GM12872 (cell line): ENCODE results near the gene ATF6B.

Experiments
- CTCF ChIP-seq: IDR thresholded peaks from 3 replicates; pipeline ENCODE4 v1.5.1; 2011; ENCODE audit warnings: low read depth, mild to moderate bottlenecking, low read length, moderate library complexity; ENCODE audit not compliant: insufficient read depth

The ATF6B gene

GRCh38 chr6:32112431-32112980 lies 15.5 kb downstream of the ATF6B start:
- no peak for TF ChIP-seq CTCF

GRCh38 chr6:32111424-32112066 lies 16.5 kb downstream of the ATF6B start:
- TF ChIP-seq CTCF, result no peak

- TF ChIP-seq CTCF, result no peak
Measured at GRCh38 chr6:32110632-32111031, 17.4 kb downstream of the ATF6B start.

- no peak for TF ChIP-seq CTCF
Measured at GRCh38 chr6:32109765-32110160, 18.3 kb downstream of the ATF6B start.

GRCh38 chr6:32109114-32109764 lies 18.8 kb downstream of the ATF6B start, which contains the start of gene TNXB:
Gene TNXB, minus strand, starts transcription at chr6:32109338. Its CDS starts 11,140 bp downstream, at chr6:32098198.
- TF ChIP-seq CTCF, result no peak

- no peak for TF ChIP-seq CTCF
Measured at GRCh38 chr6:32108727-32109113, 19.3 kb downstream of the ATF6B start.

GRCh38 chr6:32108094-32108627 lies 19.9 kb downstream of the ATF6B start:
- TF ChIP-seq CTCF, result no peak
